Adrenal gland (tissue), 12 donors: Measurements from ENCODE around the gene YBX1. TPM values are rescaled to one million over a fixed set of nuclear protein-coding genes. Genes with fewer than 3 reads are reported as not detected.

Source experiments
- DNase-seq, 7 donors: peaks; one replicate each; pipeline ENCODE4 v3.0.0-alpha.2; 2019 to 2020
- H3K27ac ChIP-seq, 5 donors: fragments of 200-600 bp; sonication (generic) in 4 of 5; 1 replicate in 3 of 5; 2 replicates in 2 of 5; pipeline versions ENCODE4 v1.5.1 to v1.8.0; 2016 to 2020; ENCODE audit warnings: mild to moderate bottlenecking in 1 of 5
- H3K27me3 ChIP-seq: fragments of 200-600 bp; 2 replicates; pipeline ENCODE4 v1.8.0; 2021
- H3K36me3 ChIP-seq, 2 donors: fragments of 200-600 bp; replicated peaks in 1 of 2; 1 replicate in 1 of 2; 2 replicates in 1 of 2; pipeline versions ENCODE4 v1.5.1 to v1.8.0; 2018 to 2022
- H3K4me1 ChIP-seq, 2 donors: fragments of 200-600 bp; replicated peaks in 1 of 2; 1 replicate in 1 of 2; 2 replicates in 1 of 2; pipeline versions ENCODE4 v1.5.1 to v1.8.0; 2018 to 2021
- H3K4me3 ChIP-seq, 4 donors: fragments of 200-600 bp; sonication (generic) in 3 of 4; one replicate each; pipeline ENCODE4 v1.5.1; 2016 to 2018
- H3K9me3 ChIP-seq, 3 donors: fragments of 200-600 bp; sonication (generic) in 1 of 3; replicated peaks in 1 of 3; 1 replicate in 2 of 3; 2 replicates in 1 of 3; pipeline versions ENCODE4 v1.5.1 to v1.8.0; 2016 to 2021
- POLR2A ChIP-seq, 2 donors: fragments of 450-650 bp; IDR thresholded peaks; one replicate each; pipeline ENCODE4 v1.6.1; 2017; ENCODE audit warnings: antibody characterized with exemption in 2 of 2, mild to moderate bottlenecking in 2 of 2, moderate library complexity in 1 of 2
- WGBS, 4 donors: extraction: QIAGEN DNeasy Blood & Tissue Kit in 2 of 4; methylation state at CpG; one replicate each; pipeline versions ENCODE4 v1.1.5 to v1.1.7; 2013 to 2017; 5-methylcytosine and 5-hydroxymethylcytosine counted together
- intact Hi-C, 2 donors: fragments of 100-400 bp; cut with DNase I; formaldehyde crosslinking; loops; one replicate each; pipeline versions ENCODE4 v1.14.1 to v1.15.0; 2022 to 2023
- polyA plus RNA-seq, 3 donors: library from polyadenylated mRNA; stranded (reverse); fragments of 200-250 nt in 2 of 3; fragments of 350-450 nt in 1 of 3; fragmentation: Illumina TruSeq in 1 of 3; extraction: RNeasy Lipid Tissue Mini Kit (QIAGEN cat#74804) in 1 of 3; gene quantifications; one replicate each; pipeline ENCODE4 v1.2.3, GENCODE V29; 2013 to 2014
- total RNA-seq, 9 donors: library from RNA; depleted of rRNA in 4 of 9; stranded (reverse); fragments of >200 nt in 4 of 9; fragments of 120-200 nt in 1 of 9; fragmentation: NEBNext Ultra II Directional in 1 of 9; extraction: Animal tissue kit (Norgen Biotek cat#: 25700) in 1 of 9; gene quantifications; one replicate each; pipeline versions ENCODE4 v1.1.0 to v1.2.4, GENCODE V29; 2013 to 2023
- TF ChIP-seq, protein P1 (sequence below), 6 experiments: fragments of 450-650 bp in 4 of 6; fragments of 200-600 bp in 2 of 6; sonication (generic) in 1 of 6; IDR thresholded peaks; 1 replicate in 5 of 6; 2 replicates in 1 of 6; pipeline versions ENCODE4 v1.5.1 to v1.8.0; 2016 to 2021; ENCODE audit warnings: antibody characterized with exemption in 6 of 6, mild to moderate bottlenecking in 2 of 6, moderate library complexity in 1 of 6
- donor health status: healthy with polysubstance abuse.
- donor health status: Bipolar disorder and iron deficiency.
- donor health status: DM: yes; HTN: yes; CAD: no.
- donor health status: DM: no; HTN: no; CAD: no.
- donor health status: DM: no; HTN: no; CAD: no.
- donor health status: DM: yes; HTN: yes; CAD: no.

Gene YBX1
- total and polyA plus RNA-seq, 12 donors: 281 to 995 (median 338) TPM

DNA sequence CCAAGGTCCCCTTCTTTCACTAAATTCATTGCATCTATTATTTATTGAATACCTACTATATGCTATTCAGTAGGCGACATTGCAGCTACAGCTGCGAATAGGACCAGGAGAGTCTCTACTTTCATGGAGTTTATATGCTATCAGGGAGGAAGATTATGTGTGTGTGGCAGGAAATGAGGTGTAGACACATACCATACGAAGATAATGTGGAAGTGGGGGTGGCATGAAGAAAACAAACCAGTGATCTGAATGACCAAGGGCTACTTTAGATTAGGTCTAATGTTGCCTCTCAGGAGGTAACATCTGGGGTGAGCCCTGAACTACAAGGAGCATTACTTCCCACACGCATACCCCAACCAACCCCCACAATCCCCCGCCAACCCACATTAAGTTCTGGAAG, 25.0 kb upstream of the YBX1 start:
- H3K4me3 ChIP-seq: peak overlapping the region in 1 of 4 donors; percentile 67
- 86 to 91% (median 88%) methylated on average over 5 of the region's 5 CpGs for WGBS, 4 donors
- TF ChIP-seq, protein P1, sequence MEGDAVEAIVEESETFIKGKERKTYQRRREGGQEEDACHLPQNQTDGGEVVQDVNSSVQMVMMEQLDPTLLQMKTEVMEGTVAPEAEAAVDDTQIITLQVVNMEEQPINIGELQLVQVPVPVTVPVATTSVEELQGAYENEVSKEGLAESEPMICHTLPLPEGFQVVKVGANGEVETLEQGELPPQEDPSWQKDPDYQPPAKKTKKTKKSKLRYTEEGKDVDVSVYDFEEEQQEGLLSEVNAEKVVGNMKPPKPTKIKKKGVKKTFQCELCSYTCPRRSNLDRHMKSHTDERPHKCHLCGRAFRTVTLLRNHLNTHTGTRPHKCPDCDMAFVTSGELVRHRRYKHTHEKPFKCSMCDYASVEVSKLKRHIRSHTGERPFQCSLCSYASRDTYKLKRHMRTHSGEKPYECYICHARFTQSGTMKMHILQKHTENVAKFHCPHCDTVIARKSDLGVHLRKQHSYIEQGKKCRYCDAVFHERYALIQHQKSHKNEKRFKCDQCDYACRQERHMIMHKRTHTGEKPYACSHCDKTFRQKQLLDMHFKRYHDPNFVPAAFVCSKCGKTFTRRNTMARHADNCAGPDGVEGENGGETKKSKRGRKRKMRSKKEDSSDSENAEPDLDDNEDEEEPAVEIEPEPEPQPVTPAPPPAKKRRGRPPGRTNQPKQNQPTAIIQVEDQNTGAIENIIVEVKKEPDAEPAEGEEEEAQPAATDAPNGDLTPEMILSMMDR (IDR thresholded peaks at IDR 0.05): no peak
- no peak for TF ChIP-seq POLR2A (IDR thresholded peaks at IDR 0.05)

DNA sequence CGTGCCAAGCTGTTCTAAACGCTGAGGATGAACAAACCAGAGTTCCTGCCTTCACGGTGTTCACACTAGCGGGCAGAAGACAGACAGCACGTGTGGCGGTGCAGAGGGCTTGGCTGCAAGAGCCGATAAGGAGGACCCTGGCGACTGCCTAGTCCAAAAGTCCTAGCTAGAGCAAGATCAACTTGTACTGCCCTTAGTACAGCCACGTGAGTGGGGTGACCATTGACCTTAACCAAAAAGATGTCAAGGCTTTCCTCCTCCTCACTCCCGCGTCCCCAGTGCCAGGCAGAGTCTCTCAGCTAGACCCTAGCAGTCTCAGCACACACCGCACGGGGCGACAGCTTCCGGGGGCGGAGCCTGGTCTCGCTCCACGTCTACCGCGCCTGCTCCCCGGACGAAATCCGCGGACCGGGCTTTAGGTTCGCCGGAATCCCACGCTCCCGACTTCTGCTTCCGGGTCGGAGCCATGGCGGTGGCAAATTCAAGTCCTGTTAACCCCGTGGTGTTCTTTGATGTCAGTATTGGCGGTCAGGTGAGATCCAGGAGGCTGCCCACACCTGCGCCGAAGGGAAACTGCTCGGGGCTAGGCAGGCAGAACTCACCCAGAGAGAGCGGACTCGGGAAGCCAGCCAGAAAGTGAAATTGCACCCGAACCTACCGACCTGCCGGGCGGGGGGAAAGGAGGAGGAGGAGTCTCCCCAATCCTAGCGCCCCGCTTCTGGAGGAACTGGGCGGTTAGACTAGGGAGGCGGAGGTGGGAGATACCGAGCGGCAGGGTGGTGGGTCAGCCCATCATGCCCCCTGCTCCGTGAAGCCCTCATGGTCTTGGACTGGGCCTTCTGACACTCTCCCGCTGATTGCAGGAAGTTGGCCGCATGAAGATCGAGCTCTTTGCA, 24.0 kb upstream of the YBX1 start, which contains the start of gene PPIH:
Gene PPIH, plus strand, starts transcription at position 443 of the 896 bp plus-strand sequence. Its CDS starts 24 bp downstream, at position 467.
- H3K36me3 ChIP-seq: peaks cover 0 to 7% of the 10 kb centered on the region in 2 donors
- peak within 1 kb of the TSS; percentile 41 to 85 (median 74) for H3K4me3 ChIP-seq
- H3K9me3 ChIP-seq: no peaks in the 10 kb centered on the region
- intact Hi-C loops: no loop called here
- H3K27me3 ChIP-seq: no peaks in the 10 kb centered on the region
- TF ChIP-seq, protein P1 (IDR thresholded peaks at IDR 0.05): peak in 5 of 6 experiments; percentile 34 to 67 (median 49)
- peak; percentile 42 to 63 for TF ChIP-seq POLR2A (IDR thresholded peaks at IDR 0.05)
- peaks cover 5 to 15% of the 10 kb centered on the region in 2 donors for H3K4me1 ChIP-seq
- peak; percentile 93 to 97 (median 96) for DNase-seq
- H3K27ac ChIP-seq: peak within 1 kb of the TSS; percentile 47 to 94 (median 73)
- 0 to 1% (median 0%) methylated on average over 42 to 53 of the region's 53 CpGs for WGBS, 4 donors

More for the DNA sequence above, 25.0 kb upstream of the YBX1 start:
- Histone ChIP-seq H3K27me3 (no peaks in the 10 kb centered on the region), H3K27ac (no peak overlapping the region), H3K36me3 (peaks cover 3 to 7% of the 10 kb centered on the region in 2 donors), H3K4me1 (peaks cover 5 to 15% of the 10 kb centered on the region in 2 donors), H3K9me3 (no peaks in the 10 kb centered on the region)
- DNase-seq: no peak
- intact Hi-C loops: no loop called here

DNA sequence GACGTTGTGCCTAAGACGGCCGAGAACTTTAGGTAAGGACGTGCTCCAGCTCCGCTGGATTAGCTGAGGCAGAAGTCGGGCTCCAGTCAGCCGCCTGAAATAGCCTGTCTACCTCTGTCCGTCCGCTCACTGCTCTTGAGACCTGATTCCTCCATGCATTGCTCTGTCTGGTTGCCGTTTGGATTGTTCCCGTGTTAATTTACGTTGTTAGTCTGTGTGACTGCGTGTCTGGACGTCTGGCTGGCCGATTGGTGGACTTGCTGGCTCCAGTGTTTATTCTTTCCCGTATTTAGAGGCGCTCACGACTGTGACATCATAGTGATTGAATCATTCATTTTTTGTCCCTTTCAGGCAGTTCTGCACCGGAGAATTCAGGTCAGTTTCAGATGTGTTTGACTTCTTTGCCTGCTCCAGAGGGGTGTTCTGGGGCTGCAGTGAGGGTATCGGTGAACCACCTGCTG, 23.3 kb upstream of the YBX1 start:
- Histone ChIP-seq H3K4me1 (peaks cover 5 to 19% of the 10 kb centered on the region in 2 donors), H3K27ac (peak overlapping the region in 4 of 5 donors; percentile 57 to 94 (median 80)), H3K9me3 (no peaks in the 10 kb centered on the region), H3K4me3 (peak overlapping the region; percentile 41 to 85 (median 74)), H3K36me3 (peaks cover 0 to 7% of the 10 kb centered on the region in 2 donors), H3K27me3 (no peaks in the 10 kb centered on the region)
- intact Hi-C loops: no loop called here
- TF ChIP-seq POLR2A (IDR thresholded peaks at IDR 0.05): no peak
- TF ChIP-seq, protein P1 (IDR thresholded peaks at IDR 0.05): no peak
- 5 to 14% (median 6%) methylated on average over 15 to 20 of the region's 20 CpGs for WGBS, 4 donors
- DNase-seq: peak in 3 of 7 donors; percentile 11 to 19 (median 18)

DNA sequence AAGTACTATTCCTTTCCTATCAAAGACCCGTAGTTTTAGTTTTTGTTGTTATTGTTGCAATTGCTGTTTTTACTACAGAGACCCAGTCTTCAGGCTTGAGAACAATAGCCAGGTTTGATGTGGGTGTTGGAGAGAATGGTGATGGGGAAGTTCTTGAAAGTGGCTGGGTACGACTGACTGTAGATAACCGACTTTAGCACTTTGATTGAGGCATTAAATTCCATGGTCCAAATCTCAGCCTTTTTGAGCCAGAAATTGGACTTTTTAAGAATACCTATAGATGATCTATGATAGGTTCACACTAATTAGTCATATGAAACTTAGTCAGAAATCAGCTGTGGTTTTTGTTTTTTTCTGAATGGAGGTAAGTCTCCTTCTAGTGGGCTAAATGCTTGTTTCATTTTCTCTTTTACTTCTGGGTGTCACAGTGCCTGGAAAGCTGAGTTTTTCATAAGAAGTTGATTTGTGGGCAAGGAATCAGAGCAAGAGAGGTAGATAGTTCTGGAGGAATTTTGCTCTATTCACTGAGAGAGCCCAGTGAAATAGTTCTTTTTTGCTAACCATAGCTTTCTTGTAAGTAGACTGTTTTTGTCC, 21.2 kb upstream of the YBX1 start:
- intact Hi-C loops: no loop called here

More for the DNA sequence above, 21.2 kb upstream of the YBX1 start:
- 55 to 81% (median 68%) methylated on average over 3 of the region's 3 CpGs for WGBS, 4 donors
- H3K27me3 ChIP-seq: no peaks in the 10 kb centered on the region
- no peak overlapping the region for H3K27ac ChIP-seq
- DNase-seq: no peak
- peaks cover 5 to 20% of the 10 kb centered on the region in 2 donors for H3K4me1 ChIP-seq
- no peak overlapping the region for H3K4me3 ChIP-seq
- H3K36me3 ChIP-seq: peaks cover 0 to 22% of the 10 kb centered on the region in 2 donors
- TF ChIP-seq, protein P1 (IDR thresholded peaks at IDR 0.05): no peak
- no peak for TF ChIP-seq POLR2A (IDR thresholded peaks at IDR 0.05)
- no peaks in the 10 kb centered on the region for H3K9me3 ChIP-seq
